OCI-LY3 (cell line): ENCODE data around the gene SERPIND1.

Source experiments
- H2AFZ ChIP-seq: fragments of 200-600, 300-600 bp; shearing (Covaris generic); 2 replicates; pipeline ENCODE4 v1.6.0; 2014; ENCODE audit warnings: antibody characterized with exemption, low read depth, low read length
- H3K27ac ChIP-seq: fragments of 200-600, 300-600 bp; sonication (generic); 2 replicates; pipeline ENCODE4 v1.5.1; 2014; ENCODE audit warnings: mild to moderate bottlenecking, low read length, moderate library complexity, mixed read lengths
- H3K27me3 ChIP-seq: fragments of 200-600, 300-600 bp; sonication (generic); 2 replicates; pipeline ENCODE4 v1.6.1; 2014; ENCODE audit warnings: low read depth, low read length, mixed read lengths
- H3K36me3 ChIP-seq: fragments of 200-600, 300-600 bp; sonication (generic); replicated peaks from 2 replicates; pipeline ENCODE3; 2014; ENCODE audit warnings: low read depth, low read length, mixed read lengths
- H3K4me1 ChIP-seq: fragments of 300-600, 200-600 bp; sonication (generic); 2 replicates; pipeline ENCODE4 v1.6.1; 2014; ENCODE audit warnings: low read length, mixed read lengths
- H3K4me2 ChIP-seq: fragments of 200-600, 300-600 bp; sonication (generic); 2 replicates; pipeline ENCODE4 v1.6.1; 2014; ENCODE audit warnings: low read length, mixed read lengths
- H3K4me3 ChIP-seq: fragments of 300-600, 200-600 bp; sonication (generic); 2 replicates; pipeline ENCODE4 v1.5.1; 2014; ENCODE audit warnings: antibody characterized with exemption, mild to moderate bottlenecking, low read length, moderate library complexity
- H3K79me2 ChIP-seq: fragments of 300-600, 200-600 bp; shearing (Covaris generic); 2 replicates; pipeline ENCODE4 v1.6.1; 2014; ENCODE audit warnings: mild to moderate bottlenecking, low read length, mixed read lengths
- H3K9ac ChIP-seq: fragments of 300-600, 200-600 bp; shearing (Covaris generic); 2 replicates; pipeline ENCODE4 v1.6.0; 2014; ENCODE audit warnings: mild to moderate bottlenecking, low read length, moderate library complexity
- H3K9me3 ChIP-seq: fragments of 200-600, 300-600 bp; shearing (Covaris generic); 2 replicates; pipeline ENCODE4 v1.6.1; 2014; ENCODE audit warnings: low read length, mixed read lengths; ENCODE audit not compliant: insufficient read depth
- H4K20me1 ChIP-seq: fragments of 200-600, 300-600 bp; sonication (generic); 2 replicates; pipeline ENCODE4 v1.6.1; 2016; ENCODE audit warnings: low read length, mixed read lengths; ENCODE audit not compliant: insufficient read depth
- EZH2phosphoT487 ChIP-seq: fragments of 200-600 bp; shearing (Covaris generic); IDR thresholded peaks from 2 replicates; pipeline ENCODE4 v1.6.1; 2018; ENCODE audit warnings: antibody characterized with exemption, mixed run types, low read depth
- TF ChIP-seq, protein P1 (sequence below): fragments of 200-600, 300-600 bp; sonication (generic); IDR thresholded peaks from 2 replicates; pipeline ENCODE4 v1.5.1; 2014; ENCODE audit warnings: antibody characterized with exemption, low read length, low read depth

Gene SERPIND1

DNA sequence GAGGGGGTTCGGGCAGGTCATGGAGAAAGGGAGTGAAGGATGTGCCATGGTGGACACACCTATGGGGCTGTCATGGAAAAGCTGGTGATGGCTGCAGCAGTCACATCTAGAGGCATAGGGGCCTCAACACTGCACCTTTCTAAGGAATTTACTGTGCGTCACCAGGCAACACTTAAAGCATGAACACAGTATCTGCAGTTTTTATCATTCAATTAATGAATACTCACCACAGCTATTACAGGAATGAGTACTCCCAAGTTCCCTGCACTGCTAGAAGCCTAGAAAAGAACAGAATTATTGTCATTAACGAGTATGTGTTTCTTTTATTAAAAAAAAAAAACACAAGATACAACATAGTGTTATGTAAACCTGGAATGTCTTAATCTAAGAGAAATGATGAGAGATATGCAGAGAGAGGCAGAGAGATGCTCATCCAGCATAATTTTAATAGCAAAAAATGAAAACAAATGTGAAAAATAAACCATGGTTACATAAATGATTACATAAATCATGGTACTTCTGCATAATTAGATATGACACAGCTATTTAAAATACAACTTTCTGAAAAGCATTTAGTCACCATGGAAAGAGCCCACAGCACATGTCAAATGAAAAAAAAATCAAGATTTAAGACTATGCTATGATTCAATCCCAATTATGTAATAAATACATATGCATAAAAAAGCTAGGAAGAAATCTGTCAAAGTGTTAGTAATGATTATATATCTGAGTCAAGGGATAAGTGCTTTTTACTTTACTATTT, 19.2 kb downstream of the SERPIND1 start:
- 0 out of 2 replicates have a peak, but pooled peaks cover 4% of the 10 kb centered on the region for H4K20me1 ChIP-seq
- no peak for TF ChIP-seq EZH2phosphoT487
- TF ChIP-seq, protein P1, sequence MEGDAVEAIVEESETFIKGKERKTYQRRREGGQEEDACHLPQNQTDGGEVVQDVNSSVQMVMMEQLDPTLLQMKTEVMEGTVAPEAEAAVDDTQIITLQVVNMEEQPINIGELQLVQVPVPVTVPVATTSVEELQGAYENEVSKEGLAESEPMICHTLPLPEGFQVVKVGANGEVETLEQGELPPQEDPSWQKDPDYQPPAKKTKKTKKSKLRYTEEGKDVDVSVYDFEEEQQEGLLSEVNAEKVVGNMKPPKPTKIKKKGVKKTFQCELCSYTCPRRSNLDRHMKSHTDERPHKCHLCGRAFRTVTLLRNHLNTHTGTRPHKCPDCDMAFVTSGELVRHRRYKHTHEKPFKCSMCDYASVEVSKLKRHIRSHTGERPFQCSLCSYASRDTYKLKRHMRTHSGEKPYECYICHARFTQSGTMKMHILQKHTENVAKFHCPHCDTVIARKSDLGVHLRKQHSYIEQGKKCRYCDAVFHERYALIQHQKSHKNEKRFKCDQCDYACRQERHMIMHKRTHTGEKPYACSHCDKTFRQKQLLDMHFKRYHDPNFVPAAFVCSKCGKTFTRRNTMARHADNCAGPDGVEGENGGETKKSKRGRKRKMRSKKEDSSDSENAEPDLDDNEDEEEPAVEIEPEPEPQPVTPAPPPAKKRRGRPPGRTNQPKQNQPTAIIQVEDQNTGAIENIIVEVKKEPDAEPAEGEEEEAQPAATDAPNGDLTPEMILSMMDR = no peak
- no peak overlapping the region for H3K4me3 ChIP-seq
- peaks cover 38% of the 10 kb centered on the region for H3K36me3 ChIP-seq
- H2AFZ ChIP-seq = no peak overlapping the region
- no peaks in the 10 kb centered on the region for H3K79me2 ChIP-seq
- H3K4me2 ChIP-seq = no peak overlapping the region
- no peaks in the 10 kb centered on the region for H3K4me1 ChIP-seq
- H3K27ac ChIP-seq = no peak overlapping the region
- H3K27me3 ChIP-seq = no peaks in the 10 kb centered on the region
- H3K9me3 ChIP-seq = no peaks in the 10 kb centered on the region
- H3K9ac ChIP-seq = no peak overlapping the region

DNA sequence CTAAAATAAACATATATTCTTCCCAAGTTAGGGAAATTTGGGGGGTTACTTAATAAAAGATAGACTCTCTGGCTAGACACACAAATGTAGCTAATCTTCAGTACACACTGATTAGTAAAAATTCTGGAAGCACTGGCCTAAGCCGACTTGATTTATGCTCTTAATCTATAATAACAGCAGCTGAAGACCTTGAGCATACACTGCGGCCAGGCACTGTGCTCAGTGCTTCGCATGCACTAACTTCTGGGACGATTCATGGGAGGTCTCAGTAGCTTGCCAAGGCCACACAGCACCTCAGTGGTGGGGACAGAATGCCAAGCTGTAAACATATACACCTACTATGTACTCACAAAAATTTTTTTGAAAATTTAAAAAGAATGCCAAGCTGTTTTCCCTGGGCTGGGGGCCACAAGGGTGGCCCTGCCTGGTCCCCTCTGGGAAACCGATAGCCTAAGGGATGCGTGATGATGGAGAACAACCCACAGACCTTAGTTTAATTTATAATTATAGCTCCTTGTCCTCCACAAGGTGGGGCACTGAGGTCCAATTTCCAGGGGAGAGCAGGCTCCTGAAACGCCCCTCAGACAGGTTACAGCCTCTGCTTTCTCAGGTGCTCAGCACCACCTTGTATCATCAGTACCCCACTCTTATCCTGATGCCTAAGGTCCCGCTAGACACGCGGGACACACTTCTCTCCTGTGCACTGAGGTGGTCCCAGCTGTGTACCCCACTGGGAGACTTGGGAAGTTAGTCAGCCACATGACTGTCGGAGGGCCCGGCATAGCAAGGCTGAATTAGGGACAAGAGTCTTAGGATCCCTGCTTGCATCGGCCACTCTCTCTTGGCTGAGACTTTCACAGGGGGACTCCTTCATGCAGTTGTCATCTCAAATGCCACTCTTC, 20.1 kb downstream of the SERPIND1 start:
- TF ChIP-seq, protein P1 = no peak
- no peak for TF ChIP-seq EZH2phosphoT487
- Histone ChIP-seq H3K79me2 (no peaks in the 10 kb centered on the region), H3K27me3 (no peaks in the 10 kb centered on the region), H3K4me3 (no peak overlapping the region), H3K27ac (no peak overlapping the region), H4K20me1 (0 out of 2 replicates have a peak, but pooled peaks cover 4% of the 10 kb centered on the region), H2AFZ (no peak overlapping the region), H3K36me3 (peaks cover 42% of the 10 kb centered on the region), H3K4me2 (no peak overlapping the region), H3K4me1 (no peaks in the 10 kb centered on the region), H3K9ac (no peak overlapping the region), H3K9me3 (no peaks in the 10 kb centered on the region)

DNA sequence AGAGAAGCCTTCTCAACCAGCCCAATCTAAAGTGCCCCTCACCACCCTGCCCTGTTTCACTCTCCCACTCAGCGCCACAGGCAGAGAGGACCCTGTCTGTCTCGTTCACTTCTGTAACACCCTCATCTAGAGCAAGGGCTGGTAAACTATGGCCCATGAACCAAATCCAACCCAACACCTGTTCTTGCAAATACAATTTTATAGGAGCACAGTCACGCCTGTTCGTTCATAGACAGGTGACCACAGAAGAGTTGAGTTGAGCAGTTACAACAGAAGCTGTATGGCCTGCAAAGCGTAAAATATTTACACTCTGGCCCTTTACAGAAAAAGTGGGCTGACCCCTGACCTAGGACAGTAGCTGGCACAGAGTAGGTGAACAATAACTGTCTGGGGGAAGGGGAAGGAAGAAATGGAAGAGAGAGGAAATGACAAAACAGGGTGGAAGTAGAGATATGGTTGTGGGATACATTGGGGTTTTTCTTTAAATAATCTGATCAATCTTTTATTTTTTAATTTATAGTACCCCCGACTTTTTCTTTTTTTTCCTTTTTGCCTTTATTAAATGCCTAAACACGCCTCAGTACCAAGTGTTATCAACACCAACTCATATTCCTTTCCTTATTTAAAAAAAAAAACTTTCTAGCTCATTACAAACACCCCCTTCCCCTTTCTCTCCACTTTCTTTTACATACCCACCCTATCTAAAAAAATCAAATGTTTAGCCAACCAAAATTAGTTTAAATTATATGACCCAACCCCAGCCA, 20.9 kb downstream of the SERPIND1 start:
- no peak overlapping the region for H3K9ac ChIP-seq
- H3K4me3 ChIP-seq = no peak overlapping the region
- H3K27me3 ChIP-seq = no peaks in the 10 kb centered on the region
- 0 out of 2 replicates have a peak, but pooled peaks cover 4% of the 10 kb centered on the region for H4K20me1 ChIP-seq
- no peaks in the 10 kb centered on the region for H3K79me2 ChIP-seq
- H3K9me3 ChIP-seq = no peaks in the 10 kb centered on the region
- TF ChIP-seq, protein P1 = no peak
- no peak for TF ChIP-seq EZH2phosphoT487
- no peaks in the 10 kb centered on the region for H3K4me1 ChIP-seq
- no peak overlapping the region for H3K27ac ChIP-seq
- peaks cover 49% of the 10 kb centered on the region for H3K36me3 ChIP-seq
- no peak overlapping the region for H2AFZ ChIP-seq
- H3K4me2 ChIP-seq = no peak overlapping the region
